ENCODE results near the gene PRMT9. TPM values are rescaled to one million over a fixed set of nuclear protein-coding genes. Genes with fewer than 3 reads are reported as not detected.
A peak's percentile ranks its signal among the peaks of the same experiment; 100 is the strongest.

The PRMT9 gene
- total RNA-seq, 4 donors from 2014 or later, result 3.5 to 63.3 (median 25.6) TPM

DNA sequence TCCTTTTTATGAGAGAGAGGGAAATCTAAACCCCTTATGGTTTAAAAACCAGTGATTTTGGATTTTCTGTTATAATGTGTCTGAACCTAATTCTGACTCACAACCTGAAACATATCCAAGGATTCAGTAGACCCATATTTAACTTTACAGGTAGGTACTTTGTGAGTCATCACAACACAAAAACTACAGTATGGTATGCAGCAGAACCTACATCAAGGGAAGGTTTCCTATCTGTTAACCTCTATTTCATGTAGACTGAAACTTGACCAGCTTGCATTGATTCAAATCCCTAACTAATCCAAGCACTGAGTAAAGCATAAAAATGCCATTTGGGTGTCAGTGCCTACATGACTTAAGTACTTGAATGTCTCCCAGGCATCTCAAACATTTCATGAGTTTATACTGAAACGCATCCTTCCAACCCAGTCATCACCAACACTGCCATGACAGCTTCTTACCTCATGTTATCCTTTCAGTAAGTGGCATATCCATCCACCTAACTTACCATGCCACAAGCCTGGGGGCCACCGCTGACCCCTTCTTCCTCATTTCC is 43.6 kb upstream of the PRMT9 start:
- no peak for DNase-seq
- no peak overlapping the region for H3K27ac ChIP-seq
- no peaks in the 10 kb centered on the region for H3K9me3 ChIP-seq
- TF ChIP-seq, protein P1, sequence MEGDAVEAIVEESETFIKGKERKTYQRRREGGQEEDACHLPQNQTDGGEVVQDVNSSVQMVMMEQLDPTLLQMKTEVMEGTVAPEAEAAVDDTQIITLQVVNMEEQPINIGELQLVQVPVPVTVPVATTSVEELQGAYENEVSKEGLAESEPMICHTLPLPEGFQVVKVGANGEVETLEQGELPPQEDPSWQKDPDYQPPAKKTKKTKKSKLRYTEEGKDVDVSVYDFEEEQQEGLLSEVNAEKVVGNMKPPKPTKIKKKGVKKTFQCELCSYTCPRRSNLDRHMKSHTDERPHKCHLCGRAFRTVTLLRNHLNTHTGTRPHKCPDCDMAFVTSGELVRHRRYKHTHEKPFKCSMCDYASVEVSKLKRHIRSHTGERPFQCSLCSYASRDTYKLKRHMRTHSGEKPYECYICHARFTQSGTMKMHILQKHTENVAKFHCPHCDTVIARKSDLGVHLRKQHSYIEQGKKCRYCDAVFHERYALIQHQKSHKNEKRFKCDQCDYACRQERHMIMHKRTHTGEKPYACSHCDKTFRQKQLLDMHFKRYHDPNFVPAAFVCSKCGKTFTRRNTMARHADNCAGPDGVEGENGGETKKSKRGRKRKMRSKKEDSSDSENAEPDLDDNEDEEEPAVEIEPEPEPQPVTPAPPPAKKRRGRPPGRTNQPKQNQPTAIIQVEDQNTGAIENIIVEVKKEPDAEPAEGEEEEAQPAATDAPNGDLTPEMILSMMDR (IDR thresholded peaks at IDR 0.05), result no peak
- TF ChIP-seq POLR2A (IDR thresholded peaks at IDR 0.05), result no peak
- no peaks in the 10 kb centered on the region for H3K27me3 ChIP-seq
- intact Hi-C loops (cut with DNase I; ENCODE audit: low total_unique reads), result no loop called here
- H3K4me1 ChIP-seq, result no peaks in the 10 kb centered on the region
- H3K4me3 ChIP-seq, result no peak overlapping the region
- H3K36me3 ChIP-seq, result no peaks in the 10 kb centered on the region

DNA sequence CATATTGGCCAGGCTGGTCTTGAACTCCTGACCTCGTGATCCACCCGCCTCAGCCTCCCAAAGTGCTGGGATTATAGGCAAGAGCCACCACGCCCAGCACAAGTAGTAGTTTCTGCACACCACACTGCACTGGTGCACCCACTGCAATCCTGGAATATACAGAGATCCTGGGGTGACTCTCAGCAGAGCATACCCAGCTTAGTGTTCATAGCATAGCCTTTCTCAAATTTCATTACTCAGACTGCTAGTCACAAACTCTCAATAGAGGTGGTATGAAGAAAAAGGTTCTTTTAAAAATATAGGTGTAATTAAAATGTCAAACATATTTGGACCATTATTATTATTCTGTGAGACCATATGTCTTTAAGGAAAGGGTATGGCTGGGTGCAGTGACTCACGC is 41.7 kb upstream of the PRMT9 start:
- no peak for DNase-seq
- no peak overlapping the region for H3K27ac ChIP-seq
- no peak for TF ChIP-seq POLR2A (IDR thresholded peaks at IDR 0.05)
- TF ChIP-seq, protein P1 (IDR thresholded peaks at IDR 0.05), result no peak
- H3K27me3 ChIP-seq, result no peaks in the 10 kb centered on the region
- H3K4me3 ChIP-seq, result no peak overlapping the region
- intact Hi-C loops (cut with DNase I; ENCODE audit: low total_unique reads), result no loop called here
- no peaks in the 10 kb centered on the region for H3K9me3 ChIP-seq
- H3K36me3 ChIP-seq, result no peaks in the 10 kb centered on the region
- H3K4me1 ChIP-seq, result no peaks in the 10 kb centered on the region

DNA sequence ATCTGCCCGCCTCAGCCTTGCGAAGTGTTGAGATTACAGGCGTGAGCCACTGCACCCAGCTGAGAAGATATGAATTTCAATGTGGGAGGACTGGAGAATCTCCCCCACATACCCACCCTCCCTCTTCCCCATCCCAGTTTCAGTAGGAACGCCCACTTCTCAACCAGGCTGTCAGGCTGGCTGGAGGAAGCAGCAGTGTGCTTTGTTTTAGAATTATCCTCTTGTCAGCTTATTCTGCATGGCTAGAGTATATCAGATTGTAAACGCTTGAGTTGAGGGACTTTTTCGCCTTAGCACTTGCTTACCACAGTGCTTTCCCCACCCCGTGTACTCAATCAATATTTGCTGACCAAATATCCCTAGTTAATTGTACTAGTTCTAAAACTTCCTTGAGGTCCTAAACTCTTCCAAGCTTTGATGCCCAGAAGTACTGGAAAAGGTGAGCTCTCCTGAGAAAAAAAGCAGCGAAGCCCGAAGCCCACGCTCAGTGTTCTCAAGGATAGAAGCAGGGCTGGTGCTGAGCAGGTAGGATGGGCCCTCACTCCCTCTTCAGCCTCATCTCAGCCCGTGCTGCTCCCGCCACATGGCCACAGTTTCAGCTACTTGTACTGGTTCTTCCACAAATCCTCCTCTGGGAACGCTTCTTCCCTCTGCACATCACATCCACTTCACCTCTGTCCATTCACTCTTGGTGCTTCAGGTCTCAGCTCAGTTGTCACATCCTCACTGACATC is 40.7 kb upstream of the PRMT9 start:
- H3K27ac ChIP-seq, result no peak overlapping the region
- TF ChIP-seq POLR2A (IDR thresholded peaks at IDR 0.05), result no peak
- TF ChIP-seq, protein P1 (IDR thresholded peaks at IDR 0.05), result no peak
- intact Hi-C loops (cut with DNase I; ENCODE audit: low total_unique reads), result no loop called here
- H3K36me3 ChIP-seq, result no peaks in the 10 kb centered on the region
- no peaks in the 10 kb centered on the region for H3K9me3 ChIP-seq
- no peak overlapping the region for H3K4me3 ChIP-seq
- no peak for DNase-seq
- no peaks in the 10 kb centered on the region for H3K4me1 ChIP-seq
- H3K27me3 ChIP-seq, result no peaks in the 10 kb centered on the region

DNA sequence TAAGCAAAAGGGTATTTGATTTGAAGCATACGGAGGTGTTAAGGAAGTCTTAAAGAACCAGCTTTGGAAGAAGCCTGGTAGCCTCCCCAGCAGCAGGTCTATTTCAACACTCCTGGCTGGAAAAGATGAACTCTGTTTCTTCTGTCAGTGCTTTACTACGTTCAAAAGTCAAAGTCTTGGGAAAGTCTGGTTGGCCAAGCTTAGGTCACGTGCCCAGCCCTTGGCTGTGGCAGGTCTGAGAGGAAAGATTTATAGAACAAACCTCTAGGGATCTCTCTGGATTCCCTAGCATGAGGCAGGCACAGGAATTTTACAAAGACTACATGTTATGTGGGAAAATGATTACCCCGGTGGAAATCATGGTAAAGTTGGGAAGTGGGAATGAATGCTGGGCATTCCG is 39.4 kb upstream of the PRMT9 start:
- no peak for TF ChIP-seq POLR2A (IDR thresholded peaks at IDR 0.05)
- TF ChIP-seq, protein P1 (IDR thresholded peaks at IDR 0.05), result no peak
- Histone ChIP-seq H3K4me1 (no peaks in the 10 kb centered on the region), H3K36me3 (no peaks in the 10 kb centered on the region), H3K27me3 (no peaks in the 10 kb centered on the region), H3K27ac (peak overlapping the region; percentile 52 to 53), H3K4me3 (no peak overlapping the region), H3K9me3 (no peaks in the 10 kb centered on the region)
- DNase-seq, result peak; percentile 64 to 74
- intact Hi-C loops (cut with DNase I; ENCODE audit: low total_unique reads), result no loop called here

GRCh38 chr4:147717878-147718277 is 33.9 kb upstream of the PRMT9 start:
- Histone ChIP-seq H3K4me3 (no peak overlapping the region), H3K36me3 (no peaks in the 10 kb centered on the region), H3K4me1 (no peaks in the 10 kb centered on the region), H3K27ac (no peak overlapping the region), H3K9me3 (no peaks in the 10 kb centered on the region), H3K27me3 (no peaks in the 10 kb centered on the region)
- intact Hi-C loops (cut with DNase I; ENCODE audit: low total_unique reads), result no loop called here
- no peak for DNase-seq
- TF ChIP-seq, protein P1 (IDR thresholded peaks at IDR 0.05), result no peak
- TF ChIP-seq POLR2A (IDR thresholded peaks at IDR 0.05), result no peak
